ENCODE data around the gene ITPR3.

Gene ITPR3

DNA sequence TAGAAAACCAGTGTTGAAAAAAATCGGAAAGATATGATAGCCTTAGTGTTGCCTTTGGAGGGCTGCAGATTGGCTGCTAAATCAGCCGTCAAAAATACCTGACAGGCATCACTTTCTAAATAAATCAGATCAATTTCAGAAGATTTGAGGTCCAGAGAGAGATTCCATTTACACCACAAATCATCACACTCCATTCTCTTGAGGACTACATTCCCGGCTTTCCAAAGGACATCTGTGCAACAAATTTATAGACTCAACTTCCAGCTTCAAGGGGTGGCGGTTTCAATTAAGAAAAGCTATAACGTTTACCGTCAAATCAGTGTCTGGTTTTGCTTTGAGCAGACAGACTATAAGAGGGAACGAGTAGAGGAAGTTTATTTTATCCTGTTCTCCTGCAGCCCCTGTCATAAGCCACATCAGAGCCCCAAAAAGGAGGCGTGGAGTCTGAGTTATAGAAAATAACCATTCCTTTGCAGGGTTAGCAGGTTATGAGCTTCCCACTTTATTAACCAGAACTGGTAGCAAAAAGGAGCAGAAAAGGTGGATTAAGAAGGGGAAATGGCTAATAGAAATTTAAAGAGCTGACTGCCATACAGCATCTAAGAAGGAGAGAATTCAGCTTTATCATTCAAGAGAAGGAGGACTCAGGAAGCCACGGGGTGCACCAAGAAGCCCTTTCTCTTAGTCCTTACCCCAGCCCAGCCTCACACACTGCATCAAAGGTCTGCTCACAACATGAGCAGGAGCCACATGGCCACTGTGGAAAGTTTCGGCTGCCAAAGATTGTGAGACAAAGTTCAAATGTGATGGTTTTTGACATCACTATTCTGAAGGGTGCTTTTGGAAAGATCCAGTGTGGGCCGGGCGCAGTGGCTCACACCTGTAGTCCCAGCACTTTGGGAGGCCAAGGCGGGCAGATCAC is 103.2 kb downstream of the ITPR3 start:
- DNase-seq = no peak

DNA sequence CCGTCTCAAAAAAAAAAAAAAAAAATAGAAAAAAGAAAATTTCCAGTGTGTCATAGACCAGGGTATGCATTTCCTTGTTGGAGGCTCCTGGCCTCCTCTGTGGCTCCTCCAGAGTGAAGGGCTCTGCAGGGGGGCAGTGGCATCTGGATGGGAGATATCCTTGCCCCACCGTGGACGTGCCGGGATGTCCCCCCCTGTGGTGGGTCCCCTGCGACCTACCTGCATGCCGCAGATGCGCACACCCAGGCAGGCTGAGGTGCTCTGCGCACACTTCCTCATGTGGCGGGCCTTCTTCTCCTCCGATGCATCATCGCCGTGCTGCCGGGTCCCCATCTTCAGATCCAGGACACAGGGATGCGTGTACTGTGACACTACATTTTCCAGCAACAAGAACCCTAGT is 104.1 kb downstream of the ITPR3 start:
- DNase-seq = no peak

DNA sequence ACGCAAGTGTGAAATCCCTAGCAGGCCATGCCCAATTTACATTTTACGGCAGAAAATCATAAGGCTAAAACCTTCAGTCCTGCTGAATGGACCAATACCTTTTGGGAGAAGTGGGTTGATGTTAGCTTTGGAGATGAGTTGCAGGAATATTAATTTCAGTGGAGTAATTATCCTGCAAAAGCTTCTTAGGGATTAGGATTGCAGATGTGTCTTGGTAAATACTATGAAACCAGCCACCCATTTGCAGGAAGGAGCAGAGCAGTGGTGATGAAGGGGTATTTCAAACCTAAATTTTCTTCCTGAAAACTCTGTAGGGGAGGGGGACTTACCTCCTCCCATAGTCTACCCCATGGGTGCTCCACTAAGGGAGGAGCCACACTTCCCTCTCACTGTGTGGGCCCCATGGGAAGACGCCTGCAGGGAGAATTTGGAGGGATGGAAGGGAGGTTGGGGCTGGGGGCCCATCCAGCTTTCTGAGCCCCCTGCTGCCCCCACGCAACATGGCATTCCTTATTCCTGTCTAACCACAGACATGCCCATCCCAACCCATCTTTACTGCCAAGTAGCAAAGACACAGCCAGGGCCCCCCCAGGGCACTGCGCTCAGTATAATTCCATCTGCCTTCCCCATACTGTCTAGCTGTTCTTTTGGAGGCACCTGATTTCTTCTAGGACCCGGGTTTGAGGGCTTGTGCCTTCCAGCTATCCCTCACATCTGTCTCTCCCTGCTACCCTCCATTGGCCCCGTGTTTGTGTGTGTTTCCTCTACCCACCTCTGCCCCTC is 105.0 kb downstream of the ITPR3 start:
- no peak for DNase-seq

DNA sequence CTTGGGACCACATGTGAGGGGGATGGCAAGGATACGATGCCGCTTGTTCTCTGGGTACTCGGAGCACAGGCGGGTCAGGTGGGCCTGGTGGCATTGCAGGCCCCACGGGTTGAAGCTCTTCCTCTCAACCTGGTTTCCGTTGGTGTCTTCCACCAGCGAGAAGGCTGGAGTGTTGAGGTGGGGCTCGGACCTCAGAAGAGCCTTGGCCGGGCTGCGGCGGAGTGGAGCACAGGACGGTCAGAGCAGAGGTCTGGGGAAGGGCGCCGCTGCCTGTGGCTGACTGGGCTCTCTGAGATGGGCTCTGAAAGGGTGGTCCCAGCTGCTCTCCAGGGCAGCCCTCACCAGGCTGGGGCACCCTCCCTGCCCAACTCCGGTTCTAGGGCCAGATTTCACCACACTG is 105.6 kb downstream of the ITPR3 start:
- no peak for DNase-seq

DNA sequence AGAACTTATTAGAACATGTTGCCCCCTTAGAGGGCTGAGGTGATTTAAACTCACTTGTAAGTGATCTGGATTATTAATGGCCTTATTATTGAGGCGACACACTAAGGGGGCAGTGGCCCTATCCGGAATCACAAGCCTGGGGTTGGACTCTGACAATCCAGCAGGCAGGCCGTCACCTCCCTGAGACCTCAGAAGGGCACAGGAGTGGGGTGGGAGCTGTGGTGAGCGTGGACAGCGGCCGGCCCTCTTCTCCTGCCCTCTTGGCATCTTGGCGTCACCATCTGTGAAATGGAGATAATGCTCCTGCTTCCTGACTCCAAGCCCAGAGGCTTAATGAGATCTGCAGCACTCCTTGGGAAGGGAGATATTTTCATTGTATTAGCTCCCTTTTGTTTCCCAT is 106.0 kb downstream of the ITPR3 start:
- DNase-seq = no peak

DNA sequence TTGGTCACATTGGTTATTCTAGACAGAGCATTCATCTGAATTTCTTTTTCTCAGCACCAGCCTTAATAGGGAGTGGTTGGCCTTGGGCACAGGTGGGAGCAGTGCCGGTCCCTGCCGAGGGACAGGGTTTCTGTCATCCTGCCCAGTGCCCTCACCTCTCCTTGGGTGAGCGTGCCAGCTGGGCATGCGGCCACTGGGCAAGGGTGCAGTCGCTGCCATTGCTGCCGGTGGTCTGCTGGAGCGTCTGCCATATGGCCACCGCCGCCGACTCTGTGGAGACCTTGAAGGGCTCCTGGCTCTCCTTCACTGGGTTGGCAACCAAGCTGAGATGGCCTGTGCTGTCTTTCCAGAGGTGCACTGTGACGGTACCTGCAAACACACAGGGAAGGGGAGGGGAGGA is 106.8 kb downstream of the ITPR3 start:
- no peak for DNase-seq

DNA sequence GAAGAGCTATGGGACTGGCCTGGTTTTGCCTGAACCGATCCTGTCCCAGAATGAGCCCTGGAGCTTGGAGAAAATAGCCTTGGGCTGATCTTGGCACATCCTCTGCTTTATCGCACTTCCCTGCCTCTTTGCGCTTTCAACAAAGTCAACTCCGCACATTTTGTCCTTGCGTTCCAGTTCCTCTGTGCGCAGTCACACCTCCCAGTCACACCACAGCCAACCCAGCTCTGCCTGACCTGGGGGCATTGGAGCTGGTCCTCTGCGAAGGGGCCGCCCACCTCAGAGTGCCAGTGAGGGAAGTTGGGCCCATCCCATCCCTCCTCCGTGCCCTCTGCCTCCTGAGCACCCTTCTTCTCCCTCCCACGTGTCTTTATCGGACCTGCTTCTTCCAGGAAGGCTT is 107.3 kb downstream of the ITPR3 start:
- DNase-seq = no peak

DNA sequence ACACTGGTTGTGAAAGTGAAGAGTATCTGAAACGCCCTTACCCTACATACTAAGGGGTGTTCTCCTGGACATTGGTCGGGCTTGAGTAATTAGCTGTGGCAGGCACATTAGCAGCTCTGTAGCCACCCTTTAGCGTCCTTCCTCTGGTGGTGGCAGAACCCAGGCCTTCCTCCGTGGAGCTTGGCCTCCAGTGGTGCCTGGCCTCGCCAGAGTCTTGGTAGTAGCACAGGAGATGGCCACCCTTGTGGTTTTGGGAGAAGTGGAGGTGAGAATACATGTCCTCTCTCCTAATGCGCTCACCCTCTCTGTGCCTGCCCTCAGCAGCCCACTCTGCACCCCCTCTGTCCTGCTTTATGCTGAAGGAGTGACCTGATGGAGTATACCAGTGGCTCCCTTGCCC is 107.9 kb downstream of the ITPR3 start:
- DNase-seq = no peak

DNA sequence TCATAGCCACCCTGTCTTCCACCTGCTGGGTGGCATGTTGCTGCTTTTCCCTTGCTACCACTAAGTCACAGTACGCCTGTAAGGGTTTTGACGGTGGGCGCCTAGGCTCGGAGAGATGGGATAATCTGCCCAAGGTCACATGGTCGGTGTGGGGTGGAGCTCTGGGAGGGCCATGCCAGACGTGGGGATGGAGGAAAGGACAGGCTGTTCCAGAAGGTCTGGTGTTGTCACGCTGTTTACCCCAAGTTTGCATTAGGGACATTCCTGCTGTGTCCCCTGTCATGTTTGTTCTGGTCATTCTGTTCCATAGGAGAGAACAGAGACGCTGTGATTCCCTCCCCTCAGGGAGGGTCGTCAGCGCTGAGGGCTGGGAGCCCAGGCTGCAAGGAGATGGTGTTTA is 109.5 kb downstream of the ITPR3 start:
- no peak for DNase-seq

DNA sequence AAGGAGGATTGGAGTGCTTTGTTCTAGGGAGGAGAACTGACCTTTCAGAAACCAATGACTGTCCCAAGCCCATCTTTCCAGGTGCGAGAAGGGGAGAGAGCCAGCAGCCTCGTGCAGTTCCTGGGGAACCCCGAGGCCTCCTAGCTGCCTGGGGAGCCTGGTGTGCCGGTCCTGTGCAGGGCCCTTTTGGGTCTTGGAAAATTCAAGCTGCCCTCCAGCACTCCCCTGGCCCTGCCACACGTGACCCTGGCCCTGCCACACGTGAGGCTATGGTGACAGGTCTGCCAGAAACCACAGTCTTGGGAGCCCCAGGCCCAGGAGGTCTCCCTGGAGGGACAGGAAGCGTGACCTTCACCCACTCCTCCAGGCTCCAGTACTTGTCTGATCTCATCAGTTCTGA is 109.9 kb downstream of the ITPR3 start:
- DNase-seq = no peak

DNA sequence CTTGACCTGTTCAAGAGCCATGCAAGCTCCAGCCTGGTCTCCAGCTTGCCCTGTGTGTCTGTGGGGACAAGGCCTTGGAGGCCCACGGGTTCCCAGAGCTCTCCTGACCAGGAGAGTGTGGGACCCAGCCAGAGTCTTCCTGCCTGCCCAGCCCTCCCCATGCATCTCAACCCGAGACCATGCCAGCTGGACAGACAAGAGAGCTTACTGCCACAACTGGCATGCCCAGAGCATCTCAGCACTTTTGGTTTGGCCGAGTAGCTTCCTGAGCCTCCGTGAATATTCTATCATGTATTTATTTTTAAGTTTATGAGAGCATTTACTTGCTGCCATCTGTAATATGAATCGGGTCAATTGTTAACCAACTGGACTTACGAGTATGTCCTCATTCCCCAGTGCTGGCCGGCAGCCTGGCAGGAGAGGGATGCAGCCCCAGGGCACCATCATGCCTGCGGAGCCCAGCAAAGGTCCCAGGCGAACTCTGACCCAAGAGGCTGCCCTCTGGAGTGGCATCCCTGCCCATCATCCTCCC is 110.7 kb downstream of the ITPR3 start:
- no peak for DNase-seq

DNA sequence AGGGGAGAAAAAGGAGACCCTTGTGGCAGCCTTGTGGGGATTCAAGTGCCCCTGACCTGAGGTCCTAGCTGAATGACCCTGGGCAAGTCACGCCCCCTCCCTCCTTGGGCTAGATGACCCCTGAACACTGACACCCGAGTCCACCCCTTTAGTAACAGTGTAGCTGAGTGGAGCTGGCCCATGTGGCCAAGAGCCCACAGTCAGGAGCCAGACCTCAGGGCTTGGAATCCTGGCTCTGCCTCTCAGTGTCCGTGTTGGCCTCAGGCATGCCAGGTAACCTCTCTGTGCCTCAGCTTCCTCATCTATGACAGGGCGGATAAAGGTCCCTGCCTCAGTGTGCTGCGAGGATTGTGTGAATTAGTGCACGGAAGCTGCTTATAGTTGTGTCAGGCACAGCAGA is 111.3 kb downstream of the ITPR3 start:
- no peak for DNase-seq

DNA sequence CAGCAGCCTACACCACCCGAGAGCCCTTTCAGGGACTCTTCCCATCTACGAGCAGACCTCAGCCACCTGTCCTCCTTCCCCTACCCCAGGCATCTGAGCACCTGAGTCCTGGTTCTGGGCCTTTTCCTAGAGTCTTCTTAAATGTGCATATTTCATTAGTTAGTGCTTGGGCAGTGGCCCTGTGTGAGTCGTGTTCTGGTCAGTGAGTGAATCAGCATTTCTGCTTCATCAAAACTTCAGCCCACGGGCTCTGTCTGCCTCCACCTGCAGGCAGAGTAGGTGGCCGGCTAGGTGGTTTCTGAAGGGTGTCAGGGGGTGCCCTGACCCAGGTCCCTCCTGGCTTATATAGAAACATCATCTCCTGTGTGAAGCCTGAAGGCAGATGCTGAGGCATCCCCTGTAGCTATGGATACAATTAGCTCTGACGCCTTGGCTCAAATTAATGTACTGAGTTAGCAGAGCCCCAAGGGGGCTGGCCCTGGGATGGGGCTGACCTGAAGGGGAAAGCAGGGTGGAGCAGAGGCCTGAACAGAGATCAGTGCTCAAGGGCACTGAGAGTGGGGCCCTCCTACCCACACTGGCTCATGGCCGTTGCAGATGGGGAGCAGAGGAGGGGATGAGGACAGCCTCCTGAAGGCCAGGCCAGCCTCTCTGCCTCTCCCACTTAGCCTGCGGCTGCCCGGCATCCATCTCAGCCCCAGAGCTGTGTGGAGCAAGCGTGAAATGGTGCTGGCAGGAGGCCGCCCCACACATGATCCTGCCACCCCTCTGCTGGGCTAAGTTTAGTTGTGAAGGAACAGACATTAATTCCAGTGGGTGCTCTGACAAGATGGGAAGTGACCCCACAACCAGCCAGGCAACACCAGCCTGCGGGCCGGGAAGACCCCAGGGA is 111.9 kb downstream of the ITPR3 start:
- no peak for DNase-seq

DNA sequence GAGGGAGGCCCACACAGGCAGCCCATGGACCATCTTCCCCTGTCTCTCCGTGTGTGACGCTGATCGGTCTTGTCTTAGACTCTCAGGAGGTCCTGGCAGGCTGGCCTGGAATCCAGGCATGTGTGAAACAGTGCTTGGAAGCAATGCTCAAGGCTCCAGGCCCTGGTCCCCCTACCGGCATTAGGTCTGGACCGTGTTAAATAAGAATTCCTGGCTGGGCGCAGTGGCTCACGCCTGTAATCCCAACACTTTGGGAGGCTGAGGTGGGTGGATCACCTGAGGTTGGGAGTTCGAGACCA is 112.5 kb downstream of the ITPR3 start:
- no peak for DNase-seq

DNA sequence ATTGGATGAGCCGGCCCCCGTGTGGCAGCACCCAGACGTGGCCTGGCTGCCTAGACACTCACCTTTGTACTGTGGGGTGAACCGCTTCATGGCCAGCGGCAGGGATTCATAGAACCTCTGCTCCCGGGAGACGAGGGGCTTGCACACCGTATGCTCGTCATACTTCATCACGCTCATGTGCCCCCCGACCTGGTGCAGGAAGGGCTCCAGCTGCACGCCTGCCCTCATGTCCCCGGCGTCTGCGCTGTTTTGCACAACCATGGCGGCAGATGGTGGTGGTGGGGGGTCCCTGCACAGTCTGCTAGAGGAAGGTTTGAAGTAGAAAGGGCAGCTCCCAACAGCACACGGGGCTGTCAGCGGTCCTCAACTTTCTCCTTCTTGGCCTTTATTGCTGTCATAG is 114.1 kb downstream of the ITPR3 start:
- no peak for DNase-seq

DNA sequence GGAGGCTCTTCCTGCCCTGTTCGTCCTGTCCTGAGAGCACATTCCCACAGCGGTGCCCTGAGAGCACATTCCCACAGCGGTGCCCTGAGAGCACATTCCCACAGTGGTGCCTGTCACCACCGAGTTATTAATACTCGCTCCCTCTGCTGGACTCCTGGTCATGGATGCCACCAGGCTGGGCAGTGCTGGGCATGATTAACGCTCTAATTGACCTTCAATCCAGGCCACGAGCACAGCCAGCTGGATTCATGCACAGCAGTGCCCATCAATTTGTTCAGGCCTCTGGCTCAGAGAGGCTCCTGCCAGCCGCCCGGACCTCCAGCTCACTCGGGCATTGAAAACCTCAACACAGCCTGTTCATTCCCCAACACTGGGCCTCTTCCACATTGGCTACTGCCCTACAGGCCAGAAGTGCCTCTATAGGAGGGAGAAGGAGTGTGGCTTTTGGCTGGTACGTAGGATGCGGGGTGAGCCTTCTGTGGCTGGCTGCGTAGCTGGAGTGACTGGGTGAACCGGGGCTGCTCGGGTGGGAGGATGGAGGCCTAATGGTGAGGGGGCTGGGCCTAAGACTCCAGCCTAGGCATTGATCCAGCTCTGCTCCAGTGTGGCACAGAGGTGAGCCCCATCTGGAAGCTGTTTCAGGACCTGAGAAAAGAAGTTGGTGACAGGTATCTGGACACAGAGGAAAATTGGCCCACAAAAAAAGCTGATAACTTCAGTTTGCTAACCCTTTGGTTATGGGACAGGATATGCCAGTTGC is 116.3 kb downstream of the ITPR3 start:
- no peak for DNase-seq

DNA sequence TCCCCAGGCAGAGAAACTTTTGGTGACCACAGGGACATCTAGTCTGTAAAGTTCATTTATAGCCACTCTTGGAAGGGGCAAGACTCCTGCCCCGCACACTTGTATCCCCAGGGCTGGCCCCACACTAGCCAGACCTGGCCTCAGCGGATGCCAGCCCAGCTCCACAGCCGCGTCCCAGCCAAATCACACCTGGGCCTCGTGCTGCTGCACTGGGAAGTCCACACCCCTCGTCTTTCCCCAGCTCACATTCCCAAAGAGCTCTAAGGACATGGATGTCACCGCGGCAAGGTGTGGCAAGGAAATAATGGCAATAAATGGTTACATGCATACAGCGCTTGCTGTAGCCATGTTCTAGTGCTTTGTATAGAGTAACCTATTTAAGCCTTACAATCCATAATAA is 117.0 kb downstream of the ITPR3 start:
- no peak for DNase-seq

DNA sequence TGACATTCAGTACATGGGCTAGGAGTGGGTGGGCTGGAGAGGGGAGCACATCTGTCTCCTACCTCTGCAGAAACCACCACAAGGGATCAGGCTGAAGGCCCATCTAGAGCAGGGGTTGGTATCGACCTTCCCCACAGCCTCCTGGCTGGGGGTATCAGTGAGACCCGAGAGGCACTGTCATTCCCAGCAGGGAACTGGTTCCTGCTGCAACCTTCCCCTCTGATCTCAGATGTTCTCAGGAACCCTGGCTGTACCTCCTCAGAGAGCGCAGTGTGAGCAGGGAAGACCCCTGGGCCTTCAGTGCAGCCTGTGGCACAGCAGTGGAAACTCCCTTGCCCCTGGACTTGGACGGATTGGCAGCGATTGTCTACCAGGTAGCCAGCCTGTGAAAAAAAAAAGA is 117.8 kb downstream of the ITPR3 start:
- no peak for DNase-seq

DNA sequence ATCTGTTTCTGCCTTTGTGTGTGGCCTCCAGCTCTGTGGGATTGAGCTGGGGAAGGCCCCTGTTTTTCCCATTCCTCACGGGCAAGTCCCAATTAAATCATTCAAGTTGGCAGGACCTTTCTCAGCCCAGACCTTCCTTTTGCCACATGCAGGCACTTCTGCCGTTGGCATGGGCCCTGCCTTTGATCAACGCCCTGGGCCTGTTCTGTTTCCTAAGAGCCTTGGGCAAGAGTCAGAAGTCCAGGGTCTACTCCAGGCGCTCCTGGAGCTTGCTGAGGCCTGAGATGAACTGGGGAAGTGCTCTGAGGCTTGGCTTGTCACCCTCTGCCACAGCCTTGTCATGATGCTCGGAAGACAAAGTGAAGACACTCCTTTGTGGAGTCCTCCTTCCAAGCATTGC is 118.4 kb downstream of the ITPR3 start:
- DNase-seq = no peak

DNA sequence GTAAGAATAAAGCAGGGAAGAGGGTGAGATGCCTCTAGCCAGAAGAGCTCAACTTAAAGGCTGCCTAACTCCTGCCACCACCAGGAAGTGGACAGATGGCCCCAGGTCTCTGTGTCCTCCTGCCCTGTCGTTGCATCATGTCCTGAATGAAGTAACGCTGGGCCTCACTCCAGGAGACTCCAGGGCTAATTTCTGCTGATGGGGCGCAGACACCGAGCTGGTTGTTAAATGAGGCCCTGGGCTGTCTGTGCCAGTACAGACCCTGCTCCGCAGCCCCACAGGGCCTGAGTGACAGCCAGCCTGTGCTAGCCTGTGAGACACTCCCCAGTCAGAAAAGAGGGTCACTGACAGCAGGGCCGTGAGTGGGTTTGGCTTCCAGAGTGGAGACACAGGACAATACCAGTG is 119.1 kb downstream of the ITPR3 start:
- DNase-seq = no peak

DNA sequence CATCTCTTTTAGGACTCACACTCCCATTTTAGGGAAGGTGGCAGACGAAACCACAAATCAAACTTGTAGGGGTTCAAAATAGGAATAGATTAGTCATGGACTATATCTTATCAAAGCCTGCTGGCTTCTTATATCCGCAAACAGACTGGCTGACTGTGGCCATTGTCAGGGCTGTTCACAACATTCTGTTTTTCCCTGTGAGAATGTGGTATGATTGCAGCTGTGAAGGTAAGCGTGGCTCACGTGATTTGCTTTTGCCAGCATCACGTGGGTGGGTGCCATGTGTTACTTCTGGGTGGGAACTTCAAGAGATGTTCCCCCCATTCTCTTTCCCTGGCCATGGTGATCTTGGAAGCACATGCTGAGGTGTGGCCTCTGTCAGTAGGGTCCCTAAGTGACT is 119.7 kb downstream of the ITPR3 start:
- no peak for DNase-seq

DNA sequence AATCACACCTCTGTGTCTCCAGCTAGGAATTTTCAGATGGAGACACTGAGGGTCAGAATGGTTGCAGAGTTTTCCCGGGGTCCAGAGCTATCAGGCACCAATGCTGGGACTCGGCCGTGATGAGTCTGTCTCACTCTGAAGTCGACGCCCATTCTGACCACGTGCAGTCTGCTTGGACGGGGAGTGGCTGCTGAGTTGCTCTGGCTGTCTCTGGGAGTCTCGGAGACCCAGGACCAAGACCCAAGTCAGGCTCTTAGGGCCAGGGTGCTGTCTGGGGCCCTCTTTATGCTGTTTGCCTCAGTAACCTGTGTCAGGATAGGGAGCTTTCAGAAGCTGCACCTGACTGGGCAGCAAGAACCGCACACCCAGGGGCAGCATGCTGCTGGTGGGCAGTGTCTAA is 121.0 kb downstream of the ITPR3 start:
- no peak for DNase-seq

DNA sequence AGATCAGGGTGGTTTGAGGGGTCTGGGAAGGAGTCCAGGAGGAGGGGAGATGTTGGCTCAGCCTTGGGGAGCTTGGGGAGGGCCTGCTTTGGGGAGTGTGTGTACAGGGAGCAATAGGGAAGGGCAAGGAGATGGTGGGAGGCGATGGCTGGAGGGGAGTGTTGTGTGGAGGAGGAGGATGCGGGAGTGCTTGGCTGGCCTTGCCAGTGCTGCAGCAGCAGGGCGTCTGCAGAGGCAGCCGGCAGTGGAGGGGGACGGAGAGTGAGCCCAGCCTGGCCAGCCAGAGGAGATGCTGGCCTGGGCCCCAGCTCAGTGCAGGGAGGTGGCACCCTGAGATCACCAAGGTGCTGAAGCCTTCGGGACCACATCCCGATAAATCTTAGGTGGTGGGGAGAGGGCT is 121.7 kb downstream of the ITPR3 start:
- DNase-seq = no peak
